Activated naive CD4-positive, alpha-beta T cell treated with anti-CD3 and anti-CD28 coated beads, Interleukin-2, amount 10 ng/mL, durations not matched to agents 7 days and 5 days (primary cell): ENCODE data around the gene SIGLEC14.
"Not testable (repeated sequence)": the region's sequence is repeated elsewhere in the genome, so short reads cannot be mapped to it uniquely, and the experiment has no call there.

Experiments used
- CTCF ChIA-PET: fragments of 350-600 bp; sonication (Branson Sonifier 250); formaldehyde crosslinking; loops from one replicate; lab custom pipeline; 2021; ENCODE audit warnings: antibody characterized with exemption; lab: Charles Lee
- DNase-seq: peaks from one replicate; pipeline ENCODE4 v3.0.0-alpha.2; 2020
- H3K27ac Mint-ChIP-seq: one replicate; pipeline ENCODE4 v1.8.0; 2021; ENCODE audit warnings: mild to moderate bottlenecking, moderate library complexity, mixed read lengths
- H3K27me3 Mint-ChIP-seq: one replicate; pipeline ENCODE4 v1.8.0; 2021; ENCODE audit warnings: mild to moderate bottlenecking, mixed read lengths
- H3K36me3 Mint-ChIP-seq: one replicate; pipeline ENCODE4 v1.8.0; 2021; ENCODE audit warnings: mixed read lengths
- H3K4me1 Mint-ChIP-seq: one replicate; pipeline ENCODE4 v1.8.0; 2021; ENCODE audit warnings: mixed read lengths
- H3K4me3 Mint-ChIP-seq: one replicate; pipeline ENCODE4 v1.8.0; 2021; ENCODE audit warnings: mild to moderate bottlenecking, moderate library complexity, mixed read lengths
- H3K9me3 Mint-ChIP-seq: one replicate; pipeline ENCODE4 v1.8.0; 2021; ENCODE audit warnings: mixed read lengths

Gene SIGLEC14

GRCh38 chr19:51687791-51688670 is 41.4 kb upstream of the SIGLEC14 start:
- DNase-seq = no peak
- CTCF ChIA-PET = no interaction called here
- Mint-ChIP-seq H3K36me3 (no peaks in the 10 kb centered on the region), H3K27ac (no peak overlapping the region), H3K27me3 (peaks cover 38% of the 10 kb centered on the region), H3K4me1 (peaks cover 15% of the 10 kb centered on the region), H3K9me3 (peaks cover 13% of the 10 kb centered on the region), H3K4me3 (peak overlapping the region; percentile 29)

- no peaks in the 10 kb centered on the region for H3K36me3 Mint-ChIP-seq
- H3K9me3 Mint-ChIP-seq = peaks cover 13% of the 10 kb centered on the region
- no peak overlapping the region for H3K4me3 Mint-ChIP-seq
- CTCF ChIA-PET = no interaction called here
- no peak overlapping the region for H3K27ac Mint-ChIP-seq
- H3K4me1 Mint-ChIP-seq = peaks cover 13% of the 10 kb centered on the region
- no peak for DNase-seq
- H3K27me3 Mint-ChIP-seq = peaks cover 31% of the 10 kb centered on the region
These were observed 39.5 kb upstream of the SIGLEC14 start for GRCh38 chr19:51686171-51686570.

- Mint-ChIP-seq H3K9me3 (peaks cover 19% of the 10 kb centered on the region), H3K4me1 (peaks cover 5% of the 10 kb centered on the region), H3K36me3 (no peaks in the 10 kb centered on the region), H3K4me3 (no peak overlapping the region), H3K27ac (no peak overlapping the region), H3K27me3 (no peaks in the 10 kb centered on the region)
- CTCF ChIA-PET = interaction anchor here (1.3 kb wide), 1 partner anchor 22 kb away, joined by 3 read pairs; no protein-coding TSS in a partner anchor
- no peak for DNase-seq
These were observed 34.8 kb upstream of the SIGLEC14 start for GRCh38 chr19:51681286-51681941.

- Mint-ChIP-seq H3K27me3 (no peaks in the 10 kb centered on the region), H3K4me3 (no peak overlapping the region), H3K36me3 (no peaks in the 10 kb centered on the region), H3K27ac (no peak overlapping the region), H3K9me3 (peaks cover 20% of the 10 kb centered on the region), H3K4me1 (peaks cover 7% of the 10 kb centered on the region)
- CTCF ChIA-PET = interaction anchor here (1.0 to 1.2 kb wide), 2 partner anchors 23 to 263 kb away, joined by 3 read pairs; partner anchors contain the start of gene SIGLEC10
- no peak for DNase-seq
These were observed 33.8 kb upstream of the SIGLEC14 start for GRCh38 chr19:51680474-51680873.

GRCh38 chr19:51676566-51677083 is 30.0 kb upstream of the SIGLEC14 start:
- H3K27me3 Mint-ChIP-seq = peaks cover 4% of the 10 kb centered on the region
- H3K9me3 Mint-ChIP-seq = peaks cover 15% of the 10 kb centered on the region
- H3K36me3 Mint-ChIP-seq = no peaks in the 10 kb centered on the region
- CTCF ChIA-PET = interaction anchor here (1.1 to 2.3 kb wide), 3 partner anchors 15 to 19 kb away, joined by 3 to 13 read pairs (median 6); no protein-coding TSS in a partner anchor
- DNase-seq = no peak
- no peak overlapping the region for H3K4me3 Mint-ChIP-seq
- H3K27ac Mint-ChIP-seq = peak overlapping the region; percentile 45
- H3K4me1 Mint-ChIP-seq = peaks cover 7% of the 10 kb centered on the region

GRCh38 chr19:51675911-51676565 is 29.4 kb upstream of the SIGLEC14 start:
- H3K27me3 Mint-ChIP-seq, DNase-seq, H3K36me3 Mint-ChIP-seq, H3K4me3 Mint-ChIP-seq, H3K4me1 Mint-ChIP-seq, H3K27ac Mint-ChIP-seq: not testable (repeated sequence)
- H3K9me3 Mint-ChIP-seq = peaks cover 15% of the 10 kb centered on the region
- CTCF ChIA-PET = interaction anchor here (1.1 to 2.3 kb wide), 3 partner anchors 15 to 18 kb away, joined by 3 to 13 read pairs (median 6); no protein-coding TSS in a partner anchor

- CTCF ChIA-PET = no interaction called here
- Mint-ChIP-seq H3K4me1 (no peaks in the 10 kb centered on the region), H3K4me3 (no peak overlapping the region), H3K27ac (no peak overlapping the region), H3K9me3 (no peaks in the 10 kb centered on the region), H3K27me3 (peaks cover 16% of the 10 kb centered on the region), H3K36me3 (no peaks in the 10 kb centered on the region)
- no peak for DNase-seq
These were observed 21.6 kb upstream of the SIGLEC14 start for GRCh38 chr19:51668216-51668615.

GRCh38 chr19:51664997-51665396 is 18.4 kb upstream of the SIGLEC14 start:
- Mint-ChIP-seq H3K4me3 (no peak overlapping the region), H3K27me3 (peaks cover 18% of the 10 kb centered on the region), H3K9me3 (no peaks in the 10 kb centered on the region), H3K36me3 (no peaks in the 10 kb centered on the region), H3K27ac (no peak overlapping the region), H3K4me1 (no peaks in the 10 kb centered on the region)
- no peak for DNase-seq
- CTCF ChIA-PET = no interaction called here

- H3K27me3 Mint-ChIP-seq = peaks cover 18% of the 10 kb centered on the region
- CTCF ChIA-PET = no interaction called here
- no peak for DNase-seq
- H3K36me3 Mint-ChIP-seq = no peaks in the 10 kb centered on the region
- no peaks in the 10 kb centered on the region for H3K9me3 Mint-ChIP-seq
- no peaks in the 10 kb centered on the region for H3K4me1 Mint-ChIP-seq
- H3K27ac Mint-ChIP-seq = no peak overlapping the region
- no peak overlapping the region for H3K4me3 Mint-ChIP-seq
These were observed 17.5 kb upstream of the SIGLEC14 start for GRCh38 chr19:51664131-51664530.

- H3K27ac Mint-ChIP-seq = no peak overlapping the region
- no peaks in the 10 kb centered on the region for H3K36me3 Mint-ChIP-seq
- peaks cover 18% of the 10 kb centered on the region for H3K27me3 Mint-ChIP-seq
- H3K4me3 Mint-ChIP-seq = no peak overlapping the region
- CTCF ChIA-PET = interaction anchor here (0.8 kb wide), 1 partner anchor 190 kb away, joined by 3 read pairs; no protein-coding TSS in a partner anchor
- DNase-seq = no peak
- no peaks in the 10 kb centered on the region for H3K9me3 Mint-ChIP-seq
- H3K4me1 Mint-ChIP-seq = no peaks in the 10 kb centered on the region
These were observed 17.0 kb upstream of the SIGLEC14 start for GRCh38 chr19:51663650-51664049.

GRCh38 chr19:51660975-51661600 is 14.5 kb upstream of the SIGLEC14 start:
- H3K27ac Mint-ChIP-seq = no peak overlapping the region
- no peak overlapping the region for H3K4me3 Mint-ChIP-seq
- no peaks in the 10 kb centered on the region for H3K36me3 Mint-ChIP-seq
- H3K9me3 Mint-ChIP-seq = no peaks in the 10 kb centered on the region
- DNase-seq = peak; percentile 75
- CTCF ChIA-PET = interaction anchor here (0.6 to 3.6 kb wide), 8 partner anchors 9 to 240 kb away, joined by 3 to 25 read pairs (median 4); no protein-coding TSS in a partner anchor
- H3K27me3 Mint-ChIP-seq = peaks cover 18% of the 10 kb centered on the region
- H3K4me1 Mint-ChIP-seq = peaks cover 5% of the 10 kb centered on the region

- Mint-ChIP-seq H3K36me3 (no peaks in the 10 kb centered on the region), H3K4me3 (no peak overlapping the region), H3K9me3 (no peaks in the 10 kb centered on the region), H3K27me3 (peaks cover 9% of the 10 kb centered on the region), H3K27ac (no peak overlapping the region), H3K4me1 (peaks cover 5% of the 10 kb centered on the region)
- CTCF ChIA-PET = interaction anchor here (0.6 to 3.2 kb wide), 4 partner anchors 12 to 183 kb away, joined by 3 to 15 read pairs (median 6); no protein-coding TSS in a partner anchor
- DNase-seq = no peak
These were observed 8.2 kb upstream of the SIGLEC14 start for GRCh38 chr19:51654783-51655182.

GRCh38 chr19:51653162-51653561 is 6.5 kb upstream of the SIGLEC14 start:
- H3K4me3 Mint-ChIP-seq = no peak overlapping the region
- CTCF ChIA-PET = interaction anchor here (3.2 kb wide), 1 partner anchor 180 kb away, joined by 15 read pairs; no protein-coding TSS in a partner anchor
- DNase-seq = no peak
- H3K27me3 Mint-ChIP-seq = peaks cover 9% of the 10 kb centered on the region
- no peak overlapping the region for H3K27ac Mint-ChIP-seq
- H3K4me1 Mint-ChIP-seq = peaks cover 5% of the 10 kb centered on the region
- no peaks in the 10 kb centered on the region for H3K36me3 Mint-ChIP-seq
- no peaks in the 10 kb centered on the region for H3K9me3 Mint-ChIP-seq
